Pericardium fibroblast (primary cell): ENCODE measurements around the gene PRSS16. TPM values are rescaled to one million over a fixed set of nuclear protein-coding genes. Genes with fewer than 3 reads are reported as not detected.

ENCODE experiments used
- total RNA-seq: library from RNA; depleted of rRNA; stranded (reverse); fragments of >200 nt; gene quantifications from 2 replicates; pipeline ENCODE4 v1.2.3, GENCODE V29; 2015

PRSS16 gene
- total RNA-seq: not detected in 2 replicates

GRCh38 chr6:27247133-27247836 lies at the start of gene PRSS16:
Gene PRSS16 (plus strand): TSS chr6:27247701. CDS start chr6:27247738, 37 bp downstream.

Other genes with a start within 250 kb of the PRSS16 start
- gene POM121L2, start 64.6 kb downstream of the PRSS16 start, total RNA-seq: not detected in 2 replicates
- gene ZNF391, start 141.1 kb downstream of the PRSS16 start, total RNA-seq: 1.1 and 10.0 TPM in 2 replicates
- 3.2 and 4.1 TPM in 2 replicates for gene ZNF184, start 225.4 kb downstream of the PRSS16 start, total RNA-seq